ENCODE measurements around the gene MINDY4.

Gene MINDY4

GRCh38 chr7:30902466-30902865, 131.2 kb downstream of the MINDY4 start:
- Histone ChIP-seq H3K36me3 (ENCODE audit: insufficient read depth, insufficient read length, low read length) (no peaks in the 10 kb centered on the region), H3K9ac (ENCODE audit: insufficient read length, low read depth) (no peak overlapping the region), H3K27me3 (ENCODE audit: insufficient read depth, insufficient read length) (peaks cover 6% of the 10 kb centered on the region), H3K4me3 (ENCODE audit: insufficient read length, low read depth) (no peak overlapping the region), H3K9me3 (ENCODE audit: insufficient read depth, low read length) (no peaks in the 10 kb centered on the region), H3K4me1 (ENCODE audit: insufficient read depth, insufficient read length) (peaks cover 17% of the 10 kb centered on the region)
- no peak for TF ChIP-seq YY1 (IDR thresholded peaks at IDR 0.05; ENCODE audit: insufficient read depth, insufficient read length)
- TF ChIP-seq SUZ12 (IDR thresholded peaks at IDR 0.05; ENCODE audit: extremely low read depth, insufficient read depth, insufficient read length): no peak
- no peak for TF ChIP-seq ZNF274 (IDR thresholded peaks at IDR 0.05; ENCODE audit: low read depth, low read length)
- no peak for DNase-seq (ENCODE audit: low read depth, low spot score)

GRCh38 chr7:30903146-30903545, 131.9 kb downstream of the MINDY4 start:
- no peak for DNase-seq (ENCODE audit: low read depth, low spot score)
- Histone ChIP-seq H3K9ac (ENCODE audit: insufficient read length, low read depth) (no peak overlapping the region), H3K4me1 (ENCODE audit: insufficient read depth, insufficient read length) (peaks cover 17% of the 10 kb centered on the region), H3K36me3 (ENCODE audit: insufficient read depth, insufficient read length, low read length) (no peaks in the 10 kb centered on the region), H3K27me3 (ENCODE audit: insufficient read depth, insufficient read length) (peaks cover 6% of the 10 kb centered on the region), H3K4me3 (ENCODE audit: insufficient read length, low read depth) (no peak overlapping the region), H3K9me3 (ENCODE audit: insufficient read depth, low read length) (no peaks in the 10 kb centered on the region)
- no peak for TF ChIP-seq YY1 (IDR thresholded peaks at IDR 0.05; ENCODE audit: insufficient read depth, insufficient read length)
- TF ChIP-seq ZNF274 (IDR thresholded peaks at IDR 0.05; ENCODE audit: low read depth, low read length): no peak
- no peak for TF ChIP-seq SUZ12 (IDR thresholded peaks at IDR 0.05; ENCODE audit: extremely low read depth, insufficient read depth, insufficient read length)

- H3K4me1 ChIP-seq (ENCODE audit: insufficient read depth, insufficient read length): peaks cover 17% of the 10 kb centered on the region
- H3K9ac ChIP-seq (ENCODE audit: insufficient read length, low read depth): no peak overlapping the region
- no peak for DNase-seq (ENCODE audit: low read depth, low spot score)
- no peaks in the 10 kb centered on the region for H3K9me3 ChIP-seq (ENCODE audit: insufficient read depth, low read length)
- H3K27me3 ChIP-seq (ENCODE audit: insufficient read depth, insufficient read length): peaks cover 6% of the 10 kb centered on the region
- no peak overlapping the region for H3K4me3 ChIP-seq (ENCODE audit: insufficient read length, low read depth)
- TF ChIP-seq YY1 (IDR thresholded peaks at IDR 0.05; ENCODE audit: insufficient read depth, insufficient read length): no peak
- TF ChIP-seq ZNF274 (IDR thresholded peaks at IDR 0.05; ENCODE audit: low read depth, low read length): no peak
- TF ChIP-seq SUZ12 (IDR thresholded peaks at IDR 0.05; ENCODE audit: extremely low read depth, insufficient read depth, insufficient read length): no peak
- no peaks in the 10 kb centered on the region for H3K36me3 ChIP-seq (ENCODE audit: insufficient read depth, insufficient read length, low read length)
These were observed 133.3 kb downstream of the MINDY4 start for GRCh38 chr7:30904561-30904960.

GRCh38 chr7:30905078-30906012, 134.1 kb downstream of the MINDY4 start:
- TF ChIP-seq ZNF274 (IDR thresholded peaks at IDR 0.05; ENCODE audit: low read depth, low read length) (no peak), SUZ12 (IDR thresholded peaks at IDR 0.05; ENCODE audit: extremely low read depth, insufficient read depth, insufficient read length) (no peak), YY1 (IDR thresholded peaks at IDR 0.05; ENCODE audit: insufficient read depth, insufficient read length) (no peak)
- Histone ChIP-seq H3K9me3 (ENCODE audit: insufficient read depth, low read length) (no peaks in the 10 kb centered on the region), H3K4me1 (ENCODE audit: insufficient read depth, insufficient read length) (peaks cover 15% of the 10 kb centered on the region), H3K9ac (ENCODE audit: insufficient read length, low read depth) (peak overlapping the region; percentile 17), H3K4me3 (ENCODE audit: insufficient read length, low read depth) (no peak overlapping the region), H3K36me3 (ENCODE audit: insufficient read depth, insufficient read length, low read length) (no peaks in the 10 kb centered on the region), H3K27me3 (ENCODE audit: insufficient read depth, insufficient read length) (peaks cover 6% of the 10 kb centered on the region)
- no peak for DNase-seq (ENCODE audit: low read depth, low spot score)

GRCh38 chr7:30906014-30906413, 134.8 kb downstream of the MINDY4 start:
- H3K36me3 ChIP-seq (ENCODE audit: insufficient read depth, insufficient read length, low read length): no peaks in the 10 kb centered on the region
- peaks cover 15% of the 10 kb centered on the region for H3K4me1 ChIP-seq (ENCODE audit: insufficient read depth, insufficient read length)
- no peak for DNase-seq (ENCODE audit: low read depth, low spot score)
- TF ChIP-seq SUZ12 (IDR thresholded peaks at IDR 0.05; ENCODE audit: extremely low read depth, insufficient read depth, insufficient read length): no peak
- no peak for TF ChIP-seq YY1 (IDR thresholded peaks at IDR 0.05; ENCODE audit: insufficient read depth, insufficient read length)
- TF ChIP-seq ZNF274 (IDR thresholded peaks at IDR 0.05; ENCODE audit: low read depth, low read length): no peak
- no peak overlapping the region for H3K4me3 ChIP-seq (ENCODE audit: insufficient read length, low read depth)
- peaks cover 5% of the 10 kb centered on the region for H3K27me3 ChIP-seq (ENCODE audit: insufficient read depth, insufficient read length)
- H3K9me3 ChIP-seq (ENCODE audit: insufficient read depth, low read length): no peaks in the 10 kb centered on the region
- peak overlapping the region; percentile 17 for H3K9ac ChIP-seq (ENCODE audit: insufficient read length, low read depth)

- Histone ChIP-seq H3K9ac (ENCODE audit: insufficient read length, low read depth) (no peak overlapping the region), H3K9me3 (ENCODE audit: insufficient read depth, low read length) (no peaks in the 10 kb centered on the region), H3K4me1 (ENCODE audit: insufficient read depth, insufficient read length) (peaks cover 17% of the 10 kb centered on the region), H3K36me3 (ENCODE audit: insufficient read depth, insufficient read length, low read length) (no peaks in the 10 kb centered on the region), H3K27me3 (ENCODE audit: insufficient read depth, insufficient read length) (peaks cover 3% of the 10 kb centered on the region), H3K4me3 (ENCODE audit: insufficient read length, low read depth) (no peak overlapping the region)
- no peak for TF ChIP-seq YY1 (IDR thresholded peaks at IDR 0.05; ENCODE audit: insufficient read depth, insufficient read length)
- no peak for TF ChIP-seq SUZ12 (IDR thresholded peaks at IDR 0.05; ENCODE audit: extremely low read depth, insufficient read depth, insufficient read length)
- TF ChIP-seq ZNF274 (IDR thresholded peaks at IDR 0.05; ENCODE audit: low read depth, low read length): no peak
- DNase-seq (ENCODE audit: low read depth, low spot score): no peak
These were observed 135.5 kb downstream of the MINDY4 start for GRCh38 chr7:30906515-30907240.

All from NT2/D1 (cell line).